HepG2 (cell line): ENCODE data around the gene EIF4G3. TPM values are rescaled to one million over a fixed set of nuclear protein-coding genes. Genes with fewer than 3 reads are reported as not detected.

ENCODE experiments used
- JUND ChIP-seq: sonication (generic); formaldehyde crosslinking; IDR thresholded peaks from 2 replicates; pipeline ENCODE4 v1.8.0; 2022; ENCODE audit warnings: mild to moderate bottlenecking, missing genetic modification reagents
- KLF9 ChIP-seq: IDR thresholded peaks from 2 replicates; pipeline ENCODE4 v1.6.1; 2016; ENCODE audit warnings: low read depth
- MEF2D ChIP-seq: sonication (generic); formaldehyde crosslinking; IDR thresholded peaks from 2 replicates; pipeline ENCODE4 v1.5.1; 2020; ENCODE audit warnings: mild to moderate bottlenecking, missing genetic modification reagents
- SRF ChIP-seq: IDR thresholded peaks from 2 replicates; pipeline ENCODE4 v1.6.1; 2011; ENCODE audit warnings: mild to moderate bottlenecking, low read depth, low read length, moderate library complexity
- ZFP1 ChIP-seq: IDR thresholded peaks from 2 replicates; pipeline ENCODE4 v1.6.1; 2016
- ZFP37 ChIP-seq: sonication (generic); formaldehyde crosslinking; IDR thresholded peaks from 2 replicates; pipeline ENCODE4 v1.4.0; 2020; ENCODE audit warnings: missing genetic modification reagents, borderline replicate concordance
- ZMAT3 ChIP-seq: sonication (generic); formaldehyde crosslinking; conservative IDR thresholded peaks from 2 replicates; pipeline ENCODE4 v1.7.0; 2021; ENCODE audit warnings: missing genetic modification reagents
- ZNF256 ChIP-seq: sonication (generic); formaldehyde crosslinking; conservative IDR thresholded peaks from 2 replicates; pipeline ENCODE4 v1.4.0; 2020; ENCODE audit warnings: missing genetic modification reagents
- ZNF292 ChIP-seq: sonication (generic); formaldehyde crosslinking; IDR thresholded peaks from 2 replicates; pipeline ENCODE4 v1.8.1; 2022; ENCODE audit warnings: mild to moderate bottlenecking, low read depth, missing genetic modification reagents, borderline replicate concordance
- ZNF34 ChIP-seq: sonication (generic); formaldehyde crosslinking; IDR thresholded peaks from 2 replicates; pipeline ENCODE4 v1.4.0; 2020; ENCODE audit warnings: mild to moderate bottlenecking, missing genetic modification reagents, borderline replicate concordance
- ZNF350 ChIP-seq: sonication (generic); formaldehyde crosslinking; IDR thresholded peaks from 2 replicates; pipeline ENCODE4 v1.4.0; 2020; ENCODE audit warnings: mild to moderate bottlenecking, low read depth, missing genetic modification reagents, borderline replicate concordance
- ZNF354B ChIP-seq: sonication (generic); formaldehyde crosslinking; IDR thresholded peaks from 2 replicates; pipeline ENCODE4 v1.8.0; 2022; ENCODE audit warnings: mild to moderate bottlenecking, missing genetic modification reagents
- ZNF546 ChIP-seq: sonication (generic); formaldehyde crosslinking; conservative IDR thresholded peaks from 2 replicates; pipeline ENCODE4 v1.8.1; 2023; ENCODE audit warnings: mild to moderate bottlenecking, missing genetic modification reagents
- ZNF550 ChIP-seq: sonication (generic); formaldehyde crosslinking; IDR thresholded peaks from 2 replicates; pipeline ENCODE4 v1.4.0; 2020; ENCODE audit warnings: mild to moderate bottlenecking, missing genetic modification reagents, borderline replicate concordance
- polyA plus RNA-seq, 8 experiments: library from polyadenylated mRNA; depleted of rRNA in 3 of 8; stranded (reverse) in 7 of 8; unstranded in 1 of 8; fragments of >200 nt; fragmentation: Illumina TruSeq in 4 of 8; extraction: Trizol in 4 of 8; gene quantifications; 2 replicates each; pipeline versions ENCODE4 v1.2.1 to v1.2.3, GENCODE V29; 2011 to 2016; ENCODE audit warnings: low read depth in 4 of 8, missing spikeins in 1 of 8, mixed read lengths in 1 of 8; ENCODE audit not compliant: insufficient read depth in 1 of 8
- total RNA-seq, 5 experiments: library from RNA; depleted of rRNA; stranded (reverse); fragments of >200 nt; fragmentation: Illumina TruSeq; extraction: Trizol; gene quantifications; 2 replicates each; pipeline ENCODE4 v1.2.3, GENCODE V29; 2016; ENCODE audit warnings: low read depth in 1 of 5
- TF ChIP-seq, protein P1 (sequence below), 2 experiments: sonication (generic) in 1 of 2; formaldehyde crosslinking in 1 of 2; IDR thresholded peaks; 2 replicates each; pipeline versions ENCODE4 v1.5.1 to v1.6.1; 2011 to 2020; ENCODE audit warnings: borderline replicate concordance in 1 of 2, low read depth in 1 of 2, low read length in 1 of 2, mild to moderate bottlenecking in 1 of 2, missing genetic modification reagents in 1 of 2, moderate library complexity in 1 of 2
- TF ChIP-seq, protein P2 (sequence below): sonication (generic); formaldehyde crosslinking; IDR thresholded peaks from 2 replicates; pipeline ENCODE4 v1.5.0; 2020; ENCODE audit warnings: missing genetic modification reagents
- TF ChIP-seq, protein P3 (sequence below): sonication (generic); formaldehyde crosslinking; IDR thresholded peaks from 2 replicates; pipeline ENCODE4 v1.8.0; 2022; ENCODE audit warnings: mild to moderate bottlenecking, missing genetic modification reagents, moderate library complexity
- TF ChIP-seq, protein P4 (sequence below): sonication (generic); formaldehyde crosslinking; IDR thresholded peaks from 2 replicates; pipeline ENCODE4; 2020; ENCODE audit warnings: missing genetic modification reagents, mild to moderate bottlenecking, borderline replicate concordance

The EIF4G3 gene
- total and polyA plus RNA-seq, 2 of the 13 experiments (the other 11 are each of a cell fraction or from before 2014, with no cell fraction given): 22.2 to 27.6 TPM

DNA sequence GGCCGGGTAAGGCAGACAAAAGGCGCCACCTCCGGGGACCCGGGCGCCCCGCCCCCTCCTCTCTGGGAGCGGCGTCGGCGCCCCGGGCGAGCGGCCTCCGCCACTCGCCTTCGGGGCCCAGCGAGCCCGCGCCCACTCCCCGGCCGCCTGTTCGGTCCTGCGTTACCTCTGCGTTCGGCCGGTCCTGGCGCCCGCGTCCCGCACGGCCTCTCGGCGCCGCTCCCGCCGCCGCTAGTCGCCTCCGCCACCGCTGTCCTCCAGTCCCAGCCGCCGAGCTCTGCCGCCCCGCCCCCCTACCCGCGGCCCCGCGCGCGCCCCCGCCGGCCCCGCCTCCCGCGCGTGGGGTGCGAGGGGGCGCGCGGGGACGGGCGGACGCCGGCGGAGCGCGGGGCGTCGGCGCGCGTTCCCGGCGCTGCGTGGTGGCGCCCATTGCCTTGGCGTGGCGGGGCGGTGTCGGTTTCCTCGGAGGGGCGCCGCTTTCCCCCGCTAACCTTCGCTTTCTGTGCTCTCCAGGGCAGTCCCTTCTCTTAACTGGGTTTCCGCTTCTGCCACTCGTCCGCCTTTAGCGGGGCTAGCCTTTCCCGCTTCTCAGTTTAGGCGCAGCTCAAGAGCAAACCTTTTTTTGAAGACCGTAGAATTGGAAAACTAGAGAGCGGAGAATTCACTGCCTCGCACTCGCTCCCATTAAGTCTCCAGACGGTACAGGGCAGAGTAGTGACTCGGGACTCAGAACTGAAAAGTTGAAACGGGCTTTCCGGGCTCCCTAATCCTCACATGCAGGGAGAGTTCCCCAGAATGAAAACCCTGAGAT, 389.5 kb downstream of the EIF4G3 start, which contains the start of gene HP1BP3 (continued):
- TF ChIP-seq ZNF350 (peak; percentile 34; the same call in 1 of the 2 replicates), ZNF354B (CRISPR knock-in tag) (no peak), ZFP37 (CRISPR knock-in tag) (no peak), JUND (CRISPR knock-in tag) (no peak), ZNF292 (CRISPR knock-in tag) (no peak), ZNF550 (no peak), ZNF256 (CRISPR knock-in tag) (no peak), ZNF34 (CRISPR knock-in tag) (no peak), KLF9 (no peak), ZMAT3 (CRISPR knock-in tag) (no peak), MEF2D (no peak), ZFP1 (CRISPR knock-in tag) (no peak), SRF (no peak), ZNF546 (CRISPR knock-in tag) (peak; percentile 53; the same call in 1 of the 2 replicates)
- TF ChIP-seq, protein P1, sequence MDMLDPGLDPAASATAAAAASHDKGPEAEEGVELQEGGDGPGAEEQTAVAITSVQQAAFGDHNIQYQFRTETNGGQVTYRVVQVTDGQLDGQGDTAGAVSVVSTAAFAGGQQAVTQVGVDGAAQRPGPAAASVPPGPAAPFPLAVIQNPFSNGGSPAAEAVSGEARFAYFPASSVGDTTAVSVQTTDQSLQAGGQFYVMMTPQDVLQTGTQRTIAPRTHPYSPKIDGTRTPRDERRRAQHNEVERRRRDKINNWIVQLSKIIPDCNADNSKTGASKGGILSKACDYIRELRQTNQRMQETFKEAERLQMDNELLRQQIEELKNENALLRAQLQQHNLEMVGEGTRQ (IDR thresholded peaks at IDR 0.05; ENCODE audit: low read depth, low read length): no peak
- TF ChIP-seq, protein P1 (CRISPR knock-in tag; IDR thresholded peaks at IDR 0.05; ENCODE audit: borderline replicate concordance): no peak
- TF ChIP-seq, protein P2, sequence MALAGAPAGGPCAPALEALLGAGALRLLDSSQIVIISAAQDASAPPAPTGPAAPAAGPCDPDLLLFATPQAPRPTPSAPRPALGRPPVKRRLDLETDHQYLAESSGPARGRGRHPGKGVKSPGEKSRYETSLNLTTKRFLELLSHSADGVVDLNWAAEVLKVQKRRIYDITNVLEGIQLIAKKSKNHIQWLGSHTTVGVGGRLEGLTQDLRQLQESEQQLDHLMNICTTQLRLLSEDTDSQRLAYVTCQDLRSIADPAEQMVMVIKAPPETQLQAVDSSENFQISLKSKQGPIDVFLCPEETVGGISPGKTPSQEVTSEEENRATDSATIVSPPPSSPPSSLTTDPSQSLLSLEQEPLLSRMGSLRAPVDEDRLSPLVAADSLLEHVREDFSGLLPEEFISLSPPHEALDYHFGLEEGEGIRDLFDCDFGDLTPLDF (CRISPR knock-in tag): 0 out of 2 replicates have a peak, but pooled peaks have one; percentile 52
- TF ChIP-seq, protein P3, sequence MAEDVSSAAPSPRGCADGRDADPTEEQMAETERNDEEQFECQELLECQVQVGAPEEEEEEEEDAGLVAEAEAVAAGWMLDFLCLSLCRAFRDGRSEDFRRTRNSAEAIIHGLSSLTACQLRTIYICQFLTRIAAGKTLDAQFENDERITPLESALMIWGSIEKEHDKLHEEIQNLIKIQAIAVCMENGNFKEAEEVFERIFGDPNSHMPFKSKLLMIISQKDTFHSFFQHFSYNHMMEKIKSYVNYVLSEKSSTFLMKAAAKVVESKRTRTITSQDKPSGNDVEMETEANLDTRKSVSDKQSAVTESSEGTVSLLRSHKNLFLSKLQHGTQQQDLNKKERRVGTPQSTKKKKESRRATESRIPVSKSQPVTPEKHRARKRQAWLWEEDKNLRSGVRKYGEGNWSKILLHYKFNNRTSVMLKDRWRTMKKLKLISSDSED: no peak
- TF ChIP-seq, protein P4, sequence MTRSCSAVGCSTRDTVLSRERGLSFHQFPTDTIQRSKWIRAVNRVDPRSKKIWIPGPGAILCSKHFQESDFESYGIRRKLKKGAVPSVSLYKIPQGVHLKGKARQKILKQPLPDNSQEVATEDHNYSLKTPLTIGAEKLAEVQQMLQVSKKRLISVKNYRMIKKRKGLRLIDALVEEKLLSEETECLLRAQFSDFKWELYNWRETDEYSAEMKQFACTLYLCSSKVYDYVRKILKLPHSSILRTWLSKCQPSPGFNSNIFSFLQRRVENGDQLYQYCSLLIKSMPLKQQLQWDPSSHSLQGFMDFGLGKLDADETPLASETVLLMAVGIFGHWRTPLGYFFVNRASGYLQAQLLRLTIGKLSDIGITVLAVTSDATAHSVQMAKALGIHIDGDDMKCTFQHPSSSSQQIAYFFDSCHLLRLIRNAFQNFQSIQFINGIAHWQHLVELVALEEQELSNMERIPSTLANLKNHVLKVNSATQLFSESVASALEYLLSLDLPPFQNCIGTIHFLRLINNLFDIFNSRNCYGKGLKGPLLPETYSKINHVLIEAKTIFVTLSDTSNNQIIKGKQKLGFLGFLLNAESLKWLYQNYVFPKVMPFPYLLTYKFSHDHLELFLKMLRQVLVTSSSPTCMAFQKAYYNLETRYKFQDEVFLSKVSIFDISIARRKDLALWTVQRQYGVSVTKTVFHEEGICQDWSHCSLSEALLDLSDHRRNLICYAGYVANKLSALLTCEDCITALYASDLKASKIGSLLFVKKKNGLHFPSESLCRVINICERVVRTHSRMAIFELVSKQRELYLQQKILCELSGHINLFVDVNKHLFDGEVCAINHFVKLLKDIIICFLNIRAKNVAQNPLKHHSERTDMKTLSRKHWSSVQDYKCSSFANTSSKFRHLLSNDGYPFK (CRISPR knock-in tag): no peak
